NT2/D1 (cell line): ENCODE results near the gene ST6GALNAC1.

ENCODE experiments used
- DNase-seq: peaks from one replicate; pipeline ENCODE4 v3.0.0-alpha.2; 2011; ENCODE audit warnings: low read depth, low spot score
- H3K27me3 ChIP-seq: 2 replicates; pipeline ENCODE4 v1.6.0; 2011; ENCODE audit warnings: mild to moderate bottlenecking; ENCODE audit not compliant: insufficient read length, insufficient read depth
- H3K36me3 ChIP-seq: 2 replicates; pipeline ENCODE4 v1.6.1; 2011; ENCODE audit warnings: mild to moderate bottlenecking, low read length, mixed read lengths; ENCODE audit not compliant: insufficient read depth, insufficient read length
- H3K4me1 ChIP-seq: 2 replicates; pipeline ENCODE4 v1.5.1; 2011; ENCODE audit not compliant: insufficient read depth, insufficient read length
- H3K4me3 ChIP-seq: 2 replicates; pipeline ENCODE4 v1.5.1; 2011; ENCODE audit warnings: low read depth; ENCODE audit not compliant: insufficient read length
- H3K9ac ChIP-seq: 2 replicates; pipeline ENCODE4 v1.6.0; 2011; ENCODE audit warnings: low read depth; ENCODE audit not compliant: insufficient read length
- H3K9me3 ChIP-seq: 2 replicates; pipeline ENCODE4 v1.5.1; 2011; ENCODE audit warnings: mild to moderate bottlenecking, low read length; ENCODE audit not compliant: insufficient read depth
- SUZ12 ChIP-seq: IDR thresholded peaks from 2 replicates; pipeline ENCODE4 v1.6.1; 2011; ENCODE audit not compliant: insufficient read length, insufficient read depth; ENCODE audit errors: extremely low read depth
- YY1 ChIP-seq: IDR thresholded peaks from 2 replicates; pipeline ENCODE4 v1.6.1; 2011; ENCODE audit not compliant: insufficient read length, insufficient read depth
- ZNF274 ChIP-seq: IDR thresholded peaks from 2 replicates; pipeline ENCODE4 v1.6.1; 2011; ENCODE audit warnings: mild to moderate bottlenecking, low read depth, low read length

The ST6GALNAC1 gene

DNA sequence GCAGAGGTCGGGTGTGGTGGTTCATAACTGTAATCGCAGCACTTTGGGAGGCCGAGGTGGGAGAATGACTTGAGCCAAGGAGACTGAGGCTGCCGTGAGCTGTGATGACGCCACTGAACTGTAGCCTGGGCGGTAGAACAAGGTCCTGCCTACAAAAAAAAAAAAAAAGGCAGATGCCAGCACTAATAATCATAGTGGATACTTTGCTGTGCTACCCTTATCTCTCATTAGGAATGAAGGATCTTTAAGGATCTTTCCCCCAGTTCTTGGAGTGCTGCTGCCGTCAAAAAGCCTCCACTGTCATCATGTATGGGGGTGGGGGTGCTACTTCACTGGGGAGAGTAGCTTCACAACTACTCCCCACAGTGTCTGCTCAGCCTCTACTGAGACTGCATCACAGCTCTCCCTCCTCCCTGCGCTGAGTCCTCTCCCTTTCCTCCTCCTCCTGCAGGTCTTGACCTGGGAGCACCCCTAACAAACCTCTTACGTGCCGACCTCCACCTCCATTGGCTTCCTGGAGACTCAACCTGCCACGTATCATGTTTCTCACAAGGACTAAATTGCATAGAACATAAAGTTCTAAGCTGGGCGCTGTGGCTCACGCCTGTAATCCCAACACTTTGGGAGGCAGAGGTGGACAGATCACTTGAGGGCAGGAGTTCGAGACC lies 24.4 kb upstream of the ST6GALNAC1 start:
- Histone ChIP-seq H3K9me3 (no peaks in the 10 kb centered on the region), H3K9ac (no peak overlapping the region), H3K36me3 (no peaks in the 10 kb centered on the region), H3K27me3 (no peaks in the 10 kb centered on the region), H3K4me3 (no peak overlapping the region), H3K4me1 (peaks cover 6% of the 10 kb centered on the region)
- no peak for DNase-seq
- no peak for TF ChIP-seq SUZ12
- TF ChIP-seq YY1, result no peak
- no peak for TF ChIP-seq ZNF274

GRCh38 chr17:76667491-76667755 lies 23.9 kb upstream of the ST6GALNAC1 start:
- DNase-seq, result no peak
- TF ChIP-seq ZNF274 (no peak), YY1 (no peak), SUZ12 (no peak)
- H3K36me3 ChIP-seq, result no peaks in the 10 kb centered on the region
- H3K4me3 ChIP-seq, result no peak overlapping the region
- H3K9me3 ChIP-seq, result no peaks in the 10 kb centered on the region
- H3K27me3 ChIP-seq, result no peaks in the 10 kb centered on the region
- H3K9ac ChIP-seq, result no peak overlapping the region
- H3K4me1 ChIP-seq, result peaks cover 6% of the 10 kb centered on the region

- no peak for DNase-seq
- Histone ChIP-seq H3K36me3 (no peaks in the 10 kb centered on the region), H3K4me3 (no peak overlapping the region), H3K4me1 (peaks cover 5% of the 10 kb centered on the region), H3K27me3 (no peaks in the 10 kb centered on the region), H3K9ac (no peak overlapping the region), H3K9me3 (no peaks in the 10 kb centered on the region)
- no peak for TF ChIP-seq ZNF274
- TF ChIP-seq SUZ12, result no peak
- TF ChIP-seq YY1, result no peak
Measured at GRCh38 chr17:76660656-76661042, 17.1 kb upstream of the ST6GALNAC1 start.

DNA sequence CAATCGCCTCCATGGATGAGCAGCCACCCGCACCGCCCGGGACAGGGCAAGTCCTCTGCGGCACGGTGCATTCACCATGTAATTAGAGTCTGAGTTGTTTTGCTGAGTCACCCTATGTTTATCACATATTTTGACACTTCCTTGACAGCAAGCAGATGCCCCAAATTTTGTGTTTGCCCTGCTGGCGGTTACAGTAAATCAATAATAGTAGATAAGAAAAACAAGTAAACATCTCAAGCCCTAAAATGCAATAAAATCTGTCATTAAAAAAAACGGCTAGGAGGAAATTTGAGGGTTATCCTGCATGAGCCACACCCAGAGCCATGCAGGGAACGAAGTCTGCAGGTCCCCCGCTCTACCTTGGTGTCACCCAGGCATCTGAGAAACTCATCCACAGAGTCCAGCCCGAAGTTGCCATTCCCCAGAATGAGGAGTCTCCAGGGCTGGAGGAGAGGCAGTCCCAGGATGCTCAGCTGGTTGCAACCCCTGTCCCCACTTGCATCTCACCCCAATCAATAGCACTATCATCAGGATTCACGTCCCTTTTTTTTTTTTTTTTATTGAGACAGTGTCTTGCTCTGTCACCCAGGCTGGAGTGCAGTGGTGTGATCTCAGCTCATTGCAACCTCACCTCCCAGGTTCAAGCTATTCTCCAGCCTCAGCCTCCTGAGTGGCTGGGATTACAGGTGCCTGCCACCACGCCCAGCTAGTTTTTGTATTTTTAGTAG lies 16.5 kb upstream of the ST6GALNAC1 start:
- H3K4me1 ChIP-seq, result peaks cover 5% of the 10 kb centered on the region
- no peak overlapping the region for H3K9ac ChIP-seq
- no peaks in the 10 kb centered on the region for H3K36me3 ChIP-seq
- no peak for TF ChIP-seq ZNF274
- no peak for TF ChIP-seq YY1
- no peak for TF ChIP-seq SUZ12
- no peak for DNase-seq
- no peaks in the 10 kb centered on the region for H3K27me3 ChIP-seq
- H3K4me3 ChIP-seq, result no peak overlapping the region
- H3K9me3 ChIP-seq, result no peaks in the 10 kb centered on the region

DNA sequence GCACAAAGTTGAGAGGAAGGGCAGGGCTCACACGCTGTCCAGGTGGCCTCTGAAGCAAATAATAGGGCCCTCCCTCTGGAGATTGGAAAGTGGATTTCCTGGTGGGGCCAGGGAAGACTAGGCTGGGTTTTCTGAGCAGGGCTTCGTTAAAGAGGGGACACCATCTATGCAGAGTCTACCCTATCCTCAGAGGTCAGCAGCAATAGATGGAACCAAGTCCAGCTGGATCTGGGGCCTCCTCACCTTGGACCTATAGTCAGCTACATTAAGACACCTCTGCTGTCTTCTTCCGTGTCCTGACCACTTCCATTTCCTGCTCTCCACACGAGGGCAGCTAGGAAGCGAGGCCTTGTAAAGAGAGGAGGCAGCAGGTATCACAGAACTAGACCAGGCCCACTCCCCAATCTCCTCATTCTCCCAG lies 14.7 kb upstream of the ST6GALNAC1 start:
- Histone ChIP-seq H3K9me3 (no peaks in the 10 kb centered on the region; the same call in 1 of the 2 replicates), H3K36me3 (no peaks in the 10 kb centered on the region), H3K4me3 (no peak overlapping the region), H3K9ac (no peak overlapping the region), H3K4me1 (peaks cover 5% of the 10 kb centered on the region), H3K27me3 (no peaks in the 10 kb centered on the region)
- DNase-seq, result no peak
- TF ChIP-seq ZNF274 (no peak), SUZ12 (no peak), YY1 (no peak)

- peaks cover under 1% of the 10 kb centered on the region; the same call in 1 of the 2 replicates for H3K9me3 ChIP-seq
- H3K9ac ChIP-seq, result no peak overlapping the region
- TF ChIP-seq SUZ12 (no peak), YY1 (no peak), ZNF274 (no peak)
- no peak for DNase-seq
- no peaks in the 10 kb centered on the region for H3K27me3 ChIP-seq
- H3K36me3 ChIP-seq, result no peaks in the 10 kb centered on the region
- peaks cover 5% of the 10 kb centered on the region for H3K4me1 ChIP-seq
- no peak overlapping the region for H3K4me3 ChIP-seq
Measured at GRCh38 chr17:76657505-76658241, 14.1 kb upstream of the ST6GALNAC1 start.

DNA sequence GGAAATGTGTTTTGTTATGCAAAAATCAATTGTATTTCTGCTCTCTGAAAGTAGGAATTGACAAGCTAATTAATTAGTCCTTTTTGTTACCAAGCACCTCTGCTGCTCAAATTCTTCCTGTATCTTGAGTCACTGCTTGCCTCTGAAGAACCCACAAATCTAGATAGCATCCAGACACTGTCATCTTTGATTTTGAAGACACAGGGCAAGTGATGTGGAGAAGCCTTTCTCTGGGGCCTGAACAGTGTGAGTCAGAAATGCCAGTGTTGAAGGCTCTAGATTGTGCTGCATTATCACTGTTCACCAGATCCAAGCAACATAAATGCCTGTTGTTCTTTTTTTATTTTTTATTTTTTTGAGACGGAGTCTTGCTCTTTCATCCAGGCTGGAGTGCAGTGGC lies 10.9 kb upstream of the ST6GALNAC1 start:
- Histone ChIP-seq H3K36me3 (no peaks in the 10 kb centered on the region), H3K9me3 (peaks cover 12% of the 10 kb centered on the region; the same call in 1 of the 2 replicates), H3K9ac (no peak overlapping the region), H3K27me3 (no peaks in the 10 kb centered on the region), H3K4me1 (peaks cover 5% of the 10 kb centered on the region), H3K4me3 (no peak overlapping the region)
- no peak for TF ChIP-seq ZNF274
- no peak for TF ChIP-seq SUZ12
- no peak for TF ChIP-seq YY1
- no peak for DNase-seq
